GM23338 (cell line): ENCODE results near the gene CHST14. TPM values are rescaled to one million over a fixed set of nuclear protein-coding genes. Genes with fewer than 3 reads are reported as not detected.

Experiments
- ATAC-seq: fragments of 200-7000 bp; cut with Tn5 transposase; 3 replicates; pipeline ENCODE4 v1.9.1; 2020
- DNase-seq: peaks from one replicate; pipeline ENCODE4 v3.0.0-alpha.2; 2015; ENCODE audit warnings: low spot score
- H2AFZ ChIP-seq: fragments of 200-600 bp; sonication (generic); 2 replicates; pipeline ENCODE4 v1.8.0; 2016; ENCODE audit warnings: antibody characterized with exemption, mild to moderate bottlenecking, moderate library complexity
- H3F3A ChIP-seq: fragments of 200-600 bp; sonication (generic); replicated peaks from 2 replicates; pipeline ENCODE4 v1.8.0; 2017; ENCODE audit warnings: antibody characterized with exemption, mixed run types, low read depth
- H3K27ac ChIP-seq: fragments of 200-600 bp; sonication (generic); 2 replicates; pipeline ENCODE4 v1.6.1; 2016; ENCODE audit warnings: low read depth
- H3K27me3 ChIP-seq: fragments of 200-600 bp; sonication (generic); 2 replicates; pipeline ENCODE4 v1.8.0; 2016; ENCODE audit warnings: mild to moderate bottlenecking, mixed run types, moderate library complexity; ENCODE audit not compliant: insufficient read depth
- H3K36me3 ChIP-seq: fragments of 200-600 bp; sonication (generic); 2 replicates; pipeline ENCODE4 v1.8.0; 2016; ENCODE audit warnings: mild to moderate bottlenecking; ENCODE audit not compliant: insufficient read depth
- H3K4me1 ChIP-seq: fragments of 200-600 bp; sonication (generic); 2 replicates; pipeline ENCODE4 v1.8.0; 2016; ENCODE audit warnings: mild to moderate bottlenecking, moderate library complexity; ENCODE audit not compliant: insufficient read depth
- H3K4me2 ChIP-seq: fragments of 200-600 bp; sonication (generic); 2 replicates; pipeline ENCODE4 v1.7.1; 2017; ENCODE audit warnings: mixed run types
- H3K4me3 ChIP-seq: fragments of 200-600 bp; sonication (generic); 2 replicates; pipeline ENCODE4 v1.6.1; 2016; ENCODE audit warnings: mixed run types
- H3K79me2 ChIP-seq: fragments of 200-600 bp; sonication (generic); replicated peaks from 2 replicates; pipeline ENCODE4 v1.8.0; 2017; ENCODE audit warnings: mild to moderate bottlenecking; ENCODE audit not compliant: insufficient read depth
- H3K9me2 ChIP-seq: fragments of 200-600 bp; sonication (generic); 2 replicates; pipeline ENCODE4 v1.8.0; 2017; ENCODE audit not compliant: insufficient read depth
- H4K20me1 ChIP-seq: fragments of 200-600 bp; sonication (generic); replicated peaks from 2 replicates; pipeline ENCODE4 v1.8.0; 2017; ENCODE audit warnings: mild to moderate bottlenecking; ENCODE audit not compliant: insufficient read depth
- H3K27ac Mint-ChIP-seq: 2 replicates; pipeline ENCODE4 v1.8.0; 2020; ENCODE audit warnings: inconsistent platforms, mild to moderate bottlenecking, moderate library complexity, mixed read lengths
- H3K27me3 Mint-ChIP-seq: 3 replicates; pipeline ENCODE4 v1.8.0; 2022; ENCODE audit warnings: low read depth, mild to moderate bottlenecking, moderate library complexity, mixed read lengths, inconsistent platforms; ENCODE audit not compliant: insufficient read depth, poor library complexity
- H3K36me3 Mint-ChIP-seq: 3 replicates; pipeline ENCODE4 v1.8.0; 2021; ENCODE audit warnings: low read depth, mild to moderate bottlenecking, inconsistent platforms, moderate library complexity, mixed read lengths
- H3K4me1 Mint-ChIP-seq: 3 replicates; pipeline ENCODE4 v1.8.0; 2020; ENCODE audit warnings: mild to moderate bottlenecking, inconsistent platforms, mixed read lengths
- H3K4me3 Mint-ChIP-seq: 3 replicates; pipeline ENCODE4 v1.8.0; 2021; ENCODE audit warnings: moderate library complexity, mild to moderate bottlenecking, inconsistent platforms, mixed read lengths
- H3K9me3 Mint-ChIP-seq: 3 replicates; pipeline ENCODE4 v1.8.0; 2020; ENCODE audit warnings: moderate library complexity, mild to moderate bottlenecking, inconsistent platforms, mixed read lengths
- CREB1 ChIP-seq: fragments of 250-450 bp; sonication (Bioruptor Pico); IDR thresholded peaks from 2 replicates; pipeline ENCODE4 v1.5.0; 2020; ENCODE audit warnings: low read depth, mild to moderate bottlenecking, moderate library complexity
- EZH2 ChIP-seq: fragments of 200-600 bp; sonication (generic); IDR thresholded peaks from one replicate; pipeline ENCODE4 v1.8.0; 2017; ENCODE audit warnings: antibody characterized with exemption, mild to moderate bottlenecking, low read depth; ENCODE audit not compliant: unreplicated experiment
- EZH2phosphoT487 ChIP-seq: fragments of 200-600 bp; sonication (generic); IDR thresholded peaks from one replicate; pipeline ENCODE4 v1.8.1; 2018; ENCODE audit warnings: antibody characterized with exemption; ENCODE audit not compliant: unreplicated experiment
- JUNB ChIP-seq: IDR thresholded peaks from one replicate; pipeline ENCODE4 v1.6.1; 2016; ENCODE audit warnings: antibody characterized with exemption; ENCODE audit not compliant: unreplicated experiment
- NANOG ChIP-seq: IDR thresholded peaks from 2 replicates; pipeline ENCODE4 v1.6.1; 2016; ENCODE audit warnings: antibody characterized with exemption, borderline replicate concordance
- STAT1 ChIP-seq: IDR thresholded peaks from one replicate; pipeline ENCODE4 v1.6.1; 2016; ENCODE audit warnings: antibody characterized with exemption; ENCODE audit not compliant: unreplicated experiment
- ZNF114 ChIP-seq: fragments of 250-450 bp; sonication (Bioruptor Pico); IDR thresholded peaks from 2 replicates; pipeline ENCODE4 v1.5.0; 2020; ENCODE audit warnings: mild to moderate bottlenecking, moderate library complexity
- ZNF331 ChIP-seq: fragments of 250-450 bp; sonication (Bioruptor Pico); IDR thresholded peaks from 2 replicates; pipeline ENCODE4 v1.5.0; 2020; ENCODE audit warnings: low read depth, mild to moderate bottlenecking, moderate library complexity
- ZNF462 ChIP-seq: fragments of 250-450 bp; sonication (Bioruptor Pico); IDR thresholded peaks from 2 replicates; pipeline ENCODE4 v1.5.0; 2020; ENCODE audit warnings: mild to moderate bottlenecking, moderate library complexity
- polyA plus RNA-seq: library from polyadenylated mRNA; unstranded; fragments of >200 nt; fragmentation: Nextera tagmentation; extraction: Ambion mirVana; gene quantifications from 2 replicates; pipeline ENCODE4 v1.2.1, GENCODE V29; 2016
- total RNA-seq: library from RNA; depleted of rRNA; stranded (reverse); fragments of >200 nt; shearing (Covaris generic); gene quantifications from 2 replicates; pipeline ENCODE4 v1.2.3, GENCODE V29; 2014
- TF ChIP-seq, protein P1 (sequence below): IDR thresholded peaks from 2 replicates; pipeline ENCODE4 v1.6.1; 2016; ENCODE audit warnings: antibody characterized with exemption
- TF ChIP-seq, protein P2 (sequence below): IDR thresholded peaks from one replicate; pipeline ENCODE4 v1.6.1; 2018; ENCODE audit warnings: antibody characterized with exemption; ENCODE audit not compliant: unreplicated experiment
- TF ChIP-seq, protein P3 (sequence below), 2 experiments: fragments of 200-600 bp in 1 of 2; sonication (generic) in 1 of 2; conservative IDR thresholded peaks; 2 replicates each; pipeline versions ENCODE4 v1.5.1 to v1.6.1; 2016 to 2017; ENCODE audit warnings: antibody characterized with exemption in 2 of 2, low read depth in 2 of 2, mild to moderate bottlenecking in 2 of 2, moderate library complexity in 1 of 2

The CHST14 gene
- total and polyA plus RNA-seq, 2 experiments from 2014 or later: 8.4 to 15.6 TPM

DNA sequence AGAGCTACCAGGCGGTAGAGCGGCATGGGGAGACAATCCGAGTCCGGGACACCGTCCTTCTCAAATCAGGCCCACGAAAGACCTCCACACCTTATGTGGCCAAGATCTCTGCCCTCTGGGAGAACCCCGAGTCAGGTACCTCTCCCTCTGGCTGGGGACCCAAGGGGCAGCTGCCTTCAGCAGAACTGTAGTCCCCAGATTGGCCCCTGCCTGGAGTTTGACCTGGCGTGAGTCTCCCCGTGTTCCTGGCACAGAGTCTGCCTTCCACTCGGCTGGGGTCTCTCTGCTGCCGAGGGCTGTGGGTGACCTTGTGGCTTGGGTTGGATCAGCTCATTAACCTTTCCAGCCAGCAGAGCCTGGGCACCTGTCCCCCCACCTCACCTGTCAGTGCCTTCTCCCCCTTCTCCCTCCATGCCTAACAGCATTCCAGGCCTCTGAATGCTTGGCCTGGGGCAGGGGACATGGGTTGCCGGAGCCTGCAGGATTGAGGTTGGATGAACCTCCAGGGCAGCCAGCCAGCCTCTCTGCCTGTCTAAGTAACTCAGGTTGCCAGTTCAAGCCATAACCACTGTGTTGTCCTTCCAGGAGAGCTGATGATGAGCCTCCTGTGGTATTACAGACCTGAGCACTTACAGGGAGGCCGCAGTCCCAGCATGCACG lies 6.8 kb upstream of the CHST14 start:
- Histone ChIP-seq H3F3A (0 out of 2 replicates have a peak, but pooled peaks cover 5% of the 10 kb centered on the region), H3K4me1 (no peaks in the 10 kb centered on the region), H3K27ac (no peak overlapping the region), H3K4me3 (no peak overlapping the region), H4K20me1 (peaks cover 28% of the 10 kb centered on the region), H2AFZ (no peak overlapping the region), H3K4me2 (no peak overlapping the region), H3K36me3 (peaks cover 14% of the 10 kb centered on the region), H3K9me2 (no peaks in the 10 kb centered on the region), H3K27me3 (no peaks in the 10 kb centered on the region), H3K79me2 (peaks cover 20% of the 10 kb centered on the region)
- peaks cover 73% of the 10 kb centered on the region for H3K36me3 Mint-ChIP-seq
- 0 out of 3 replicates have a peak, but pooled peaks cover under 1% of the 10 kb centered on the region for H3K4me1 Mint-ChIP-seq
- no peaks in the 10 kb centered on the region for H3K9me3 Mint-ChIP-seq
- DNase-seq (no peak), ATAC-seq (no peak)
- TF ChIP-seq, protein P1, sequence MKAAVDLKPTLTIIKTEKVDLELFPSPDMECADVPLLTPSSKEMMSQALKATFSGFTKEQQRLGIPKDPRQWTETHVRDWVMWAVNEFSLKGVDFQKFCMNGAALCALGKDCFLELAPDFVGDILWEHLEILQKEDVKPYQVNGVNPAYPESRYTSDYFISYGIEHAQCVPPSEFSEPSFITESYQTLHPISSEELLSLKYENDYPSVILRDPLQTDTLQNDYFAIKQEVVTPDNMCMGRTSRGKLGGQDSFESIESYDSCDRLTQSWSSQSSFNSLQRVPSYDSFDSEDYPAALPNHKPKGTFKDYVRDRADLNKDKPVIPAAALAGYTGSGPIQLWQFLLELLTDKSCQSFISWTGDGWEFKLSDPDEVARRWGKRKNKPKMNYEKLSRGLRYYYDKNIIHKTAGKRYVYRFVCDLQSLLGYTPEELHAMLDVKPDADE: no peak
- TF ChIP-seq EZH2 (no peak), ZNF331 (CRISPR knock-in tag) (no peak), EZH2phosphoT487 (no peak), JUNB (no peak), CREB1 (no peak), NANOG (no peak), ZNF462 (CRISPR knock-in tag) (no peak), ZNF114 (no peak), STAT1 (no peak)
- TF ChIP-seq, protein P2, sequence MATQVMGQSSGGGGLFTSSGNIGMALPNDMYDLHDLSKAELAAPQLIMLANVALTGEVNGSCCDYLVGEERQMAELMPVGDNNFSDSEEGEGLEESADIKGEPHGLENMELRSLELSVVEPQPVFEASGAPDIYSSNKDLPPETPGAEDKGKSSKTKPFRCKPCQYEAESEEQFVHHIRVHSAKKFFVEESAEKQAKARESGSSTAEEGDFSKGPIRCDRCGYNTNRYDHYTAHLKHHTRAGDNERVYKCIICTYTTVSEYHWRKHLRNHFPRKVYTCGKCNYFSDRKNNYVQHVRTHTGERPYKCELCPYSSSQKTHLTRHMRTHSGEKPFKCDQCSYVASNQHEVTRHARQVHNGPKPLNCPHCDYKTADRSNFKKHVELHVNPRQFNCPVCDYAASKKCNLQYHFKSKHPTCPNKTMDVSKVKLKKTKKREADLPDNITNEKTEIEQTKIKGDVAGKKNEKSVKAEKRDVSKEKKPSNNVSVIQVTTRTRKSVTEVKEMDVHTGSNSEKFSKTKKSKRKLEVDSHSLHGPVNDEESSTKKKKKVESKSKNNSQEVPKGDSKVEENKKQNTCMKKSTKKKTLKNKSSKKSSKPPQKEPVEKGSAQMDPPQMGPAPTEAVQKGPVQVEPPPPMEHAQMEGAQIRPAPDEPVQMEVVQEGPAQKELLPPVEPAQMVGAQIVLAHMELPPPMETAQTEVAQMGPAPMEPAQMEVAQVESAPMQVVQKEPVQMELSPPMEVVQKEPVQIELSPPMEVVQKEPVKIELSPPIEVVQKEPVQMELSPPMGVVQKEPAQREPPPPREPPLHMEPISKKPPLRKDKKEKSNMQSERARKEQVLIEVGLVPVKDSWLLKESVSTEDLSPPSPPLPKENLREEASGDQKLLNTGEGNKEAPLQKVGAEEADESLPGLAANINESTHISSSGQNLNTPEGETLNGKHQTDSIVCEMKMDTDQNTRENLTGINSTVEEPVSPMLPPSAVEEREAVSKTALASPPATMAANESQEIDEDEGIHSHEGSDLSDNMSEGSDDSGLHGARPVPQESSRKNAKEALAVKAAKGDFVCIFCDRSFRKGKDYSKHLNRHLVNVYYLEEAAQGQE: no peak
- TF ChIP-seq, protein P3, sequence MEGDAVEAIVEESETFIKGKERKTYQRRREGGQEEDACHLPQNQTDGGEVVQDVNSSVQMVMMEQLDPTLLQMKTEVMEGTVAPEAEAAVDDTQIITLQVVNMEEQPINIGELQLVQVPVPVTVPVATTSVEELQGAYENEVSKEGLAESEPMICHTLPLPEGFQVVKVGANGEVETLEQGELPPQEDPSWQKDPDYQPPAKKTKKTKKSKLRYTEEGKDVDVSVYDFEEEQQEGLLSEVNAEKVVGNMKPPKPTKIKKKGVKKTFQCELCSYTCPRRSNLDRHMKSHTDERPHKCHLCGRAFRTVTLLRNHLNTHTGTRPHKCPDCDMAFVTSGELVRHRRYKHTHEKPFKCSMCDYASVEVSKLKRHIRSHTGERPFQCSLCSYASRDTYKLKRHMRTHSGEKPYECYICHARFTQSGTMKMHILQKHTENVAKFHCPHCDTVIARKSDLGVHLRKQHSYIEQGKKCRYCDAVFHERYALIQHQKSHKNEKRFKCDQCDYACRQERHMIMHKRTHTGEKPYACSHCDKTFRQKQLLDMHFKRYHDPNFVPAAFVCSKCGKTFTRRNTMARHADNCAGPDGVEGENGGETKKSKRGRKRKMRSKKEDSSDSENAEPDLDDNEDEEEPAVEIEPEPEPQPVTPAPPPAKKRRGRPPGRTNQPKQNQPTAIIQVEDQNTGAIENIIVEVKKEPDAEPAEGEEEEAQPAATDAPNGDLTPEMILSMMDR (conservative IDR thresholded peaks at IDR 0.05; ENCODE audit: low read depth in 2 of 2): no peak
- no peak overlapping the region for H3K4me3 Mint-ChIP-seq
- no peak overlapping the region for H3K27ac Mint-ChIP-seq
- peaks cover 4% of the 10 kb centered on the region for H3K27me3 Mint-ChIP-seq
